SH-SY5Y (cell line): Measurements from ENCODE around the gene DNAAF1.

Source experiments
- GATA2 ChIP-seq: IDR thresholded peaks from 2 replicates; pipeline ENCODE4 v1.6.1; 2011; ENCODE audit warnings: mild to moderate bottlenecking, low read depth, low read length
- GATA3 ChIP-seq: IDR thresholded peaks from 2 replicates; pipeline ENCODE4 v1.6.1; 2011; ENCODE audit warnings: low read depth, mild to moderate bottlenecking, low read length, moderate library complexity

GRCh38 chr16:84226026-84226425 lies 80.9 kb downstream of the DNAAF1 start:
- no peak for TF ChIP-seq GATA2
- TF ChIP-seq GATA3 = no peak
